SHP77 (cell line): ENCODE results near the gene SCAPER.

Source experiments
- DNase-seq, 2 experiments: peaks; one replicate each; lab custom pipeline; 2025; lab: John Stamatoyannopoulos, UW

Gene SCAPER

DNA sequence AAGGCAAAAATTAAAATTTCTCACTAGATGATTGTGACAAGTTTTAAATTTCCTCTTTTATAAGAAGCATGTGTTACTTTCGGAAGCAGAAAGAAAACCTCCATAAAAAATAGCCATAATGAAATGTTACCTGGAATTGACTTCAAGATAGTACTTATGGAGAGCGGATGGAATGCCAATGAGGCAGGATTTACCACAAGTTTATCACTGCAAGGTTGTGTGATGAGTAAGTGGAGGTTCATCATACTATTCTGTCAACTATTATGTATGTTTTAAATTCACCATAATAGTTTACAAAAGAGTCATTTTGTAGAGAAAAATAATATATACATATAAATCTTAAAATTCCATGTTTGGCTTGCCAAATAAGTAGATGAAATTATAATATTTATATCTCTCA lies 230.3 kb downstream of the SCAPER start:
- DNase-seq = no peak

DNA sequence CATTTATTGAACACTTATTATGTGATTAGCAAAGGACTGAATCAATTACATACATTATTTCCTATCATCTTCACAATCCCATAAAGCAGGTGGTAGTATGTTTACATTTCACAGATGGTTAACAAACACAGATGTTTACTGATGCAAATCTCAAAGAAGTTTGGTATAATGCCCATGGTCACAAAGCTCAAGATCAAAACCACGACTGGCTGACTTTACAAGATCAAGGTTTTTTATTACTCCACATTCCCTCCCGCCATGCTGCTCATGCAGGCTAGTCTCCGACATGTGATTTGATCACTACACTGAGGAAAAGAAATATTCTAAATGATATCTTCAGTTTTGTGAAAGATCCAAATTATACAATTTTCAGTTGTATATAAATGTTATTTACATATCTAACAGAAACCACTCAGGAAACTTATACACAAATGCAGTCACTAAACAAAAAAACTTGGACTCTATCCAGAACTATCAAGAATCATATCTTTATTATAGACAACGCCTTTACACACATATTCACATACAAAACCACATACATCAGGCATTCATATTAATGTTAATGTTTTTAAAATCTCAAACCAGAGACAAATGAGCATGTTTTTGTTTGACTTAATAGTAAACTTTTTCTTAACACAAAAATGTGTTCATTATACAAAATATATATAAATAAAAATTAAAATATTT lies 235.5 kb downstream of the SCAPER start:
- DNase-seq = no peak

GRCh38 chr15:76668900-76669299 lies 236.2 kb downstream of the SCAPER start:
- no peak for DNase-seq

- no peak for DNase-seq
These were observed 237.0 kb downstream of the SCAPER start for GRCh38 chr15:76667943-76668715.

DNA sequence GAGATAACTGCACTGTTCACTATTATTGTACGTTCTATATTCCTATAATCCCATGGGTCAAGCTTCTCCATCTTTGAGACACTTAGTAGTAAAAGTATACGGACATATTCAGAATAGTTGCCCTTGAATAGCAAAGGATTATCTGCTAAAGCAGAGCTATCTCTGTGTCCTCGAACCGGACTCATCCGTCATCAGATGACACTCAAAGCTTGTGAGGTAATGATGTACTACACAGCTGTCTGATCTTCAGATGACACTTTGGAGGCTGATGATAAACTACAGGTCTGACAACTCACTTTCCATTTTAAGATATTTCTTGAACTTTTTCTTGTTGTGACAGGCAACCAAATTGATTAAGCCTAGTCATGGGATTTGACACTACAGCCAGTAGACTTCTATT lies 240.2 kb downstream of the SCAPER start:
- no peak for DNase-seq

DNA sequence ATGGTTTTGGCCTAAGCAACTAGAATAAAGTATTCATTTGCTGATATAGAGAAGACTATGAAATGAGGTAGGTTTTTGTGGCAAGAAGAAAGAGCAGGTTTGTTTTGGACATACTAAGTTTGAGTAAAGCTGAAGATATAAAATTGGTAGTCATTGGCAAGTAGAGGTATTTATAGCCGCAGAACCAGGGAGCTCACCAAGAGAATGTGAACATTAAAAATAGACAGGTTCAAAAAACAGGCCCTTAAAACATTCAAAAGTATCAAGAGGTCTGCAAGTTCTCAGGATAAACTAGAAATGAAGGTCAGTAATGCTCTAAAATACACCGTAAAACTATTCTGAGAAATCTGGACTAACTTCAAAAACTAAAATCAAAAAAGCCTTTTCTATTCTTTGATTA lies 240.7 kb downstream of the SCAPER start:
- DNase-seq = no peak

DNA sequence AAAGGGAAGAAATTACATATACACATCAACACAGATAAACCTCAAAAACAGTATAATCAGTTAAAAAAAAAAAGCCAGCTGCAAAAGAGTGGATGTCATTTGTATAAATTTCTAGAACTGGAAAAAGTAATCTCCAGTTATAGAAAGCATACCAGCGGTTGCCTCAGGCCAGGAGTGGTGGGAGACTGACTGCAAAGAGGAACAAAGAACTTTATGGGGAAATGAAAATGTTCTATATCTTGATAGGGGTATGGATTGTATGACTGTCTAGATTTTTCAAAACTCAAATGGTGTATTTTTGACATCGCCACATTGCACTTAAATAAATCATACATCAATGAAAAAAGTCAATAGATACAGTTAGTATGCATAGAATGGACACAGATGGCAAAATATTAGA lies 241.6 kb downstream of the SCAPER start:
- DNase-seq = no peak

GRCh38 chr15:76648732-76649444 lies 256.3 kb downstream of the SCAPER start:
- DNase-seq = no peak

DNA sequence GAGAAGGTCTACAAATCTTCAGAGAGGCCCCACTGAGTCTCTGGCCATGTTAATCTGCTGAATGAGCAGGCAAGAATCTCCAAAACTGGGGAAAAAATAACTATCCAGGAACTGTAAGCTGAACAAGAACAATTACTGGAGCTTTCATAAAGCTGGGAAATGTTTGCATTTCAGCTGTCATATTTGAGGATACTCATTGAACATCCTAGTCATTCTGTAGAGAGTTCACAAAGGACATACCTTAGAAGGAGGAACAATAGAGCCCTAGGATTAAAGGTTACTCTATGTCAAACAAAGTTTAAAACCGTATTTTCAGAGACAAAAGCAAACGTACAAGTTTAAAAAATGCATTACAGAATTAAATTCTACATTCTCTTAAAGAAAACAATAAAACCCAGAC lies 257.5 kb downstream of the SCAPER start:
- no peak for DNase-seq

DNA sequence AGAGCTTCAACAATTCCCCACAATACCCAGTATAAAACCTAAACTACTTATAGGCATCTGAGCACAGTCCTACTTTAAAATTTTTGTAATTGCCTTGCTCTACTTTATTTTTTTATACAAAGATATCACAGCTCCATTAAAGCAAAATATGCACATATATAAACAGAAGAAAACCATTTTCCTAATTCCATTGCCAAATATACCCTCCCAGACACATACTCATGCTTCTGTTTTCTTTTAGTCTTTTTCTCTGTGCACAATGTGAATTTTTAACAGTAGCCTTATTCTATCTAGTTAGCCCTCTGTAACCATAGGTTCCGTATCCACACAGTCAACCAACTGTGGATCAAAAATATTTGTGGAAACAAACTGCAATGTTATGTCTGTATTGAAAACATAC lies 260.5 kb downstream of the SCAPER start:
- no peak for DNase-seq

DNA sequence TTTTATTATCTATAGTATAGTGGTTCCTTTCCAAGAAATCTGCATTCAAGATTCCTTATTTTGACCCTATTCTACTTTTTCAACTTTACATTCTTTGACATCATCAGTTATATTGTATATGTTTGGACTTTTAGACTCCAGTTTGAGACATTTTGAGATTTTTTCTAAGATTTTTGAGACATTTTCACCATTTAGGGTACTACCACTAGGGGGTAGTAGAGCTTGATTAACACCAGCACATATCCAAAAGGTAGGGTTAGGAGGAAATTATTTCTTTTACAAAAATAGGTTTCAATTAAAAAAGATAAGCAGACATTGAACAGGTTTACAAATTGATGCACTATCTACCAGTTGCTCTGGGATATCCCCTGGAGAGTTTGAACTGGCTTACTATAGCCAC lies 262.5 kb downstream of the SCAPER start:
- no peak for DNase-seq

- DNase-seq = no peak
These were observed 268.0 kb downstream of the SCAPER start for GRCh38 chr15:76637166-76637565.

DNA sequence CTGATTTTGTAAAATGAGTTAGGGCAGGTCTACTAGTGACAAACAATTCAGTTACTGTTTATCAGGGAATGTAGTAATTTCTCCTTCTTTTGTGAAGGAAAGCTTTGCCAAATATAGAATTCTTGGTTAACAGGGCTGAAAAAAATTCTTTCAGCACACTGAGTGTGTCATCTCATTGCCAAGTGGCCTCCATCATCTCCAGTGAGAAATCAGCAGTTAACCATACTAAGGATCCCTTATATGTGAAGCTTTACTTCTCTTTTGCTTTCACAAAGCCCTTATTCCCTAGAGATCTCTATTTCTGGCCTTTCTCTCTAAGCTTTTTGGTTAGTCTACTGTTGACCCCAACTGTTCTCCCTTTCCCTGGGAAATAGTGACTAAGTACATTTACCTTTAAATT lies 269.1 kb downstream of the SCAPER start:
- no peak for DNase-seq

DNA sequence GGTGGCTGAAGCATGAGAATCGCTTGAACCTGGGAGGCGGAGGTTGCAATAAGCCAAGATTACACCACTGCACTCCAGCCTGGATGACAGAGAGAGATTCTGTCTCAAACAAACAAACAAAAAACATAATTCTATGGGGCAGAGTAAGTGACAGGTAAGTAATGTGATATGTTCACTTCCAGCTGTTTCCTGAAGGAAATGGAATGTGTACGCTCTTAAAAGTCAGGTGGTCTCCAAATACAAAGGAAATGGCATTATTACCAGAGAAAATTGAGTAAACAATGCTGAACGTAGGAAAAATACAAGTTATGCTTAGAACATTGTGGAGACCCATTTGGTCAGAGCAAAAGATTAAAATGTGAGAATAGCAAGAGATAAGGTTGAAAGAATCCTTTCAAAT lies 278.5 kb downstream of the SCAPER start:
- DNase-seq = no peak

GRCh38 chr15:76625267-76625666 lies 279.9 kb downstream of the SCAPER start:
- DNase-seq = no peak

- DNase-seq = no peak
These were observed 290.4 kb downstream of the SCAPER start for GRCh38 chr15:76614725-76615124.

DNA sequence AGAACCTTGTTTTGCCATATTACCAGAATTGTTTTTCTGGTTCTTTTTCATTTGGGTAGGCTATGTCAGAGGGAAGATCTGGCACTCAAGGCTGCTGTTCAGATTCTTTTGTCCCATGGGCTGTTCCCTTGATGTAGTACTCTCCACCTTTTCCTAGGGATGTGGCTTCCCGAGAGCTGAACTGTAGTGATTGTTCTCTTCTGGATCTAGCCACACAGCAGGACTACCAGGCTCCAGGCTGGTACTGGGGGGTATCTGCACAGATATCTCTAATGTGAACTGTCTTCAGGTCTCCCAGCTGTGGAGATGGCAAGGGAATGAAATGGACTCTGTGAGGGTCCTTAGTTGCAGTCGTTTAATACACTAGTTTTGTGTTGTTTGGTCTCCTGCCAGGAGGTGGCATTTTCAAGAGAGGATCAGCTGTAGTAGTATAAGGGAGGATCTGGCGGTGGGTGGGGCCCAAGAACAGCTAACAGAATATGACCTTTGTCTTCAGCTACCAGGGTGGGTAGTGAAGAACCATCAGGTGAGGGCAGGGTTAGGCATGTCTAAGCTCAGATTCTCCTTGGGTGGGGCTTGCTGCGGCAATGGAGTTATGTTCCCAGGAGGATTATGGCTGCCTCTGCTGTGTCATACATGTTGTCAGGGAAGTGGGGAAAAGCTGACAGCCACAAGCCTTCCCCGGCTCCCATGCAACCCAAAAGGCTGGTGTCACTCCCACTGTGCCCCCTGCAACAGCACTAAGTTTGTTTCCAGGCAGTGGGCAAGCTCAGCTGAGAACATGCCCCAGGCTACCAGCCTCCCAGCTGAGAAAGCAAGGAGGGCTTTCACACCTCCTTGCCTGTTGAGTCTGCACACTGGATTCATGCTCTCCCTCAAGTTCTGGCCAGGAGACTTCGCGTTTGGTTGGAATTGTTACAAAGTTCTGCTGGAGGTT lies 316.1 kb downstream of the SCAPER start:
- DNase-seq = no peak

DNA sequence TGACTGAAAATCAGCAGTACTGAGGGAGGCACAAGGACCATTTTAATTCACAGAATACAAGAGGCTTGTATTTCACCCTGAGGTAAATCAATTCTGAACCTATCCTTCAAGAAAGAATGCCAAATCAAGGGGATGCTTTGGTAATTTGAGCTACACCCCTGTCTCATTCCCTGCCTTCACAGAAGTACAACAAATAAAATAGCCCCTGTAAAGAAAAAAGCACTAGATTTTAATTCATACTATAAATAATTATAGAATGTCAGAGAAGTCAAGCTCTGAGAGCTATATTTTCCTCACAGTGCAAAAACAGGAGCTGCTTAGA lies 319.6 kb downstream of the SCAPER start:
- no peak for DNase-seq

GRCh38 chr15:76584868-76585575 lies 320.1 kb downstream of the SCAPER start:
- DNase-seq = no peak

- no peak for DNase-seq
These were observed 322.6 kb downstream of the SCAPER start for GRCh38 chr15:76582550-76582949.

DNA sequence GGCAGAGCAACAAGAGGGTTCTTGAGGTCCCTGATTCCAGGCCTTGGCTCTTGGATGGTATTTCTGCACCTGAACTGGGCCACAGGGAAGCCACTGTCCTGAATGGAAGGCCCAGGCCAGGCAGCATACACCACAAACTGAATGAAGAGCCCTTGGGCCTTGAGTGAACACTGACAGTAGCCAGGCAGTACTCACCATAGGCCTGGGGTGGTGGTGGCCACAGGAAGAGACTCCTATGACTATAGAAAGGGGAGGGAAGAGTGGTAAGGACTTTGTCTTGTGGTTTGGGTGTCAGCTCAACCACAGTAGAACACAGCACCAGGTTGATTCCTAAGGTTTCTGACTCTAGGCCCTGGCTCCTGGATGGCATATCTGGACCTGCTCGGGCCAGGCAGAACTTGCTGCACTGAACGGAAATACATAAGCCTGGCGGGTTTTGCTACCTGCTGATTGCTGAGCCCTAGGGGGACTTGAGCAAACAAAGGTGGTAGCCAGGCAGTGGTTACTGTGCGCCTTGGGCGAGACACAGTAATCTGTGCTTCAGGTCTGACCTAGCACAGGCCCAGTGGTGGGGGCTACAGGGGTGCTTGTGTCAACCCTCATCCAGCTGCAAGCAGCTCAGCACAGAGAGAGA lies 327.1 kb downstream of the SCAPER start:
- no peak for DNase-seq
